NCI-H1436 (cell line): ENCODE data around the gene CLDN8.
A peak's percentile ranks its signal among the peaks of the same experiment; 100 is the strongest.

Source experiments
- DNase-seq: peaks from one replicate; lab custom pipeline; 2025; lab: John Stamatoyannopoulos, UW

Gene CLDN8

GRCh38 chr21:30200000-30200399, 15.9 kb downstream of the CLDN8 start:
- DNase-seq = no peak

GRCh38 chr21:30194701-30195299, 21.1 kb downstream of the CLDN8 start:
- peak; percentile 27 for DNase-seq

- DNase-seq = no peak
Observed at GRCh38 chr21:30193201-30193600, 22.7 kb downstream of the CLDN8 start.

- no peak for DNase-seq
Observed at GRCh38 chr21:30190554-30190953, 25.3 kb downstream of the CLDN8 start.

- no peak for DNase-seq
Observed at GRCh38 chr21:30189773-30190172, 26.1 kb downstream of the CLDN8 start.

- DNase-seq = no peak
Observed at GRCh38 chr21:30186242-30186641, 29.7 kb downstream of the CLDN8 start.

GRCh38 chr21:30168086-30168485, 47.8 kb downstream of the CLDN8 start:
- no peak for DNase-seq

GRCh38 chr21:30166705-30167104, 49.2 kb downstream of the CLDN8 start, which contains the start of gene CLDN17:
CLDN17 (minus strand) TSS chr21:30166805; CDS start chr21:30166617, 188 bp downstream.
- DNase-seq = no peak

- DNase-seq = no peak
Observed at GRCh38 chr21:30166171-30166570, 49.7 kb downstream of the CLDN8 start.

GRCh38 chr21:30164796-30165195, 51.1 kb downstream of the CLDN8 start:
- DNase-seq = no peak
